ENCODE measurements around the gene FYCO1.
"Not testable (repeated sequence)": the region's sequence is repeated elsewhere in the genome, so short reads cannot be mapped to it uniquely, and the experiment has no call there.

The FYCO1 gene

GRCh38 chr3:45995236-45996192 is at the start of gene FYCO1:
Gene FYCO1 (minus strand): TSS chr3:45995824. CDS start chr3:45984910, 10,914 bp downstream.
- H3K9me3 ChIP-seq (ENCODE audit: low read depth, low read length) = no peaks in the 10 kb centered on the region
- no peak for TF ChIP-seq EZH2 (IDR thresholded peaks at IDR 0.05)
- TF ChIP-seq POLR2AphosphoS5 (IDR thresholded peaks at IDR 0.05; ENCODE audit: borderline replicate concordance, low read depth, low read length) = peak; percentile 76
- H3K9ac ChIP-seq (ENCODE audit: insufficient read length) = peak within 1 kb of the TSS; percentile 73
- H3K4me3 ChIP-seq = peak within 1 kb of the TSS; percentile 83
- no peak for DNase-seq (ENCODE audit: low read depth, low spot score)
- H3K36me3 ChIP-seq (ENCODE audit: insufficient read depth, low read length) = no peaks in the 10 kb centered on the region
- no peak within 1 kb of the TSS for H3K27ac ChIP-seq

- Histone ChIP-seq H3K9me3 (ENCODE audit: low read depth, low read length) (no peaks in the 10 kb centered on the region), H3K36me3 (ENCODE audit: insufficient read depth, low read length) (no peaks in the 10 kb centered on the region), H3K4me3 (no peak overlapping the region), H3K27ac (no peak overlapping the region), H3K9ac (ENCODE audit: insufficient read length) (no peak overlapping the region)
- DNase-seq (ENCODE audit: low read depth, low spot score) = no peak
- TF ChIP-seq EZH2 (IDR thresholded peaks at IDR 0.05) = no peak
- no peak for TF ChIP-seq POLR2AphosphoS5 (IDR thresholded peaks at IDR 0.05; ENCODE audit: borderline replicate concordance, low read depth, low read length)
- TF ChIP-seq FOXP2 (optimal IDR thresholded peaks at IDR 0.05; ENCODE audit: control extremely low read depth, extremely low read length, insufficient read depth) = no peak
Measured at GRCh38 chr3:46038916-46039315, 43.3 kb upstream of the FYCO1 start.

GRCh38 chr3:46038071-46038470 is 42.4 kb upstream of the FYCO1 start:
- not testable (repeated sequence) for H3K9ac ChIP-seq (ENCODE audit: insufficient read length); DNase-seq (ENCODE audit: low read depth, low spot score); H3K27ac ChIP-seq; H3K4me3 ChIP-seq; H3K9me3 ChIP-seq (ENCODE audit: low read depth, low read length); H3K36me3 ChIP-seq (ENCODE audit: insufficient read depth, low read length)

- no peak overlapping the region for H3K4me3 ChIP-seq
- TF ChIP-seq EZH2 (IDR thresholded peaks at IDR 0.05) (no peak), FOXP2 (optimal IDR thresholded peaks at IDR 0.05; ENCODE audit: control extremely low read depth, extremely low read length, insufficient read depth) (no peak), POLR2AphosphoS5 (IDR thresholded peaks at IDR 0.05; ENCODE audit: borderline replicate concordance, low read depth, low read length) (no peak)
- no peak overlapping the region for H3K27ac ChIP-seq
- DNase-seq (ENCODE audit: low read depth, low spot score) = no peak
- H3K36me3 ChIP-seq (ENCODE audit: insufficient read depth, low read length) = no peaks in the 10 kb centered on the region
- no peak overlapping the region for H3K9ac ChIP-seq (ENCODE audit: insufficient read length)
- H3K9me3 ChIP-seq (ENCODE audit: low read depth, low read length) = no peaks in the 10 kb centered on the region
Measured at GRCh38 chr3:46036191-46036590, 40.6 kb upstream of the FYCO1 start.

- no peak overlapping the region for H3K4me3 ChIP-seq
- no peak overlapping the region for H3K9ac ChIP-seq (ENCODE audit: insufficient read length)
- no peaks in the 10 kb centered on the region for H3K36me3 ChIP-seq (ENCODE audit: insufficient read depth, low read length)
- no peak overlapping the region for H3K27ac ChIP-seq
- H3K9me3 ChIP-seq (ENCODE audit: low read depth, low read length) = no peaks in the 10 kb centered on the region
- no peak for DNase-seq (ENCODE audit: low read depth, low spot score)
- no peak for TF ChIP-seq POLR2AphosphoS5 (IDR thresholded peaks at IDR 0.05; ENCODE audit: borderline replicate concordance, low read depth, low read length)
Measured at GRCh38 chr3:46031747-46032146, 36.1 kb upstream of the FYCO1 start.

- no peak for DNase-seq (ENCODE audit: low read depth, low spot score)
- Histone ChIP-seq H3K9me3 (ENCODE audit: low read depth, low read length) (no peaks in the 10 kb centered on the region), H3K27ac (no peak overlapping the region), H3K4me3 (no peak overlapping the region), H3K36me3 (ENCODE audit: insufficient read depth, low read length) (no peaks in the 10 kb centered on the region), H3K9ac (ENCODE audit: insufficient read length) (no peak overlapping the region)
- no peak for TF ChIP-seq POLR2AphosphoS5 (IDR thresholded peaks at IDR 0.05; ENCODE audit: borderline replicate concordance, low read depth, low read length)
Measured at GRCh38 chr3:46031269-46031668, 35.6 kb upstream of the FYCO1 start.

- Histone ChIP-seq H3K4me3 (no peak overlapping the region), H3K9me3 (ENCODE audit: low read depth, low read length) (no peaks in the 10 kb centered on the region), H3K36me3 (ENCODE audit: insufficient read depth, low read length) (no peaks in the 10 kb centered on the region), H3K9ac (ENCODE audit: insufficient read length) (no peak overlapping the region), H3K27ac (no peak overlapping the region)
- DNase-seq (ENCODE audit: low read depth, low spot score) = no peak
- TF ChIP-seq EZH2 (IDR thresholded peaks at IDR 0.05) (no peak), FOXP2 (optimal IDR thresholded peaks at IDR 0.05; ENCODE audit: control extremely low read depth, extremely low read length, insufficient read depth) (no peak), POLR2AphosphoS5 (IDR thresholded peaks at IDR 0.05; ENCODE audit: borderline replicate concordance, low read depth, low read length) (no peak)
Measured at GRCh38 chr3:46030626-46031025, 35.0 kb upstream of the FYCO1 start.

GRCh38 chr3:46029953-46030543 is 34.4 kb upstream of the FYCO1 start:
- H3K9ac ChIP-seq (ENCODE audit: insufficient read length) = no peak overlapping the region
- TF ChIP-seq FOXP2 (optimal IDR thresholded peaks at IDR 0.05; ENCODE audit: control extremely low read depth, extremely low read length, insufficient read depth) (no peak), POLR2AphosphoS5 (IDR thresholded peaks at IDR 0.05; ENCODE audit: borderline replicate concordance, low read depth, low read length) (no peak), EZH2 (IDR thresholded peaks at IDR 0.05) (no peak)
- H3K36me3 ChIP-seq (ENCODE audit: insufficient read depth, low read length) = no peaks in the 10 kb centered on the region
- H3K27ac ChIP-seq = no peak overlapping the region
- no peak overlapping the region for H3K4me3 ChIP-seq
- DNase-seq (ENCODE audit: low read depth, low spot score) = no peak
- H3K9me3 ChIP-seq (ENCODE audit: low read depth, low read length) = no peaks in the 10 kb centered on the region

All from SK-N-MC (cell line).